GM21360 (cell line): Measurements from ENCODE around the gene TSHZ1.

ENCODE experiments used
- ATAC-seq: cut with Tn5 transposase; IDR thresholded peaks from one replicate; pipeline ENCODE4 v1.9.1; 2021; ENCODE audit warnings: mild to moderate bottlenecking, moderate library complexity; ENCODE audit not compliant: unreplicated experiment

Gene TSHZ1

DNA sequence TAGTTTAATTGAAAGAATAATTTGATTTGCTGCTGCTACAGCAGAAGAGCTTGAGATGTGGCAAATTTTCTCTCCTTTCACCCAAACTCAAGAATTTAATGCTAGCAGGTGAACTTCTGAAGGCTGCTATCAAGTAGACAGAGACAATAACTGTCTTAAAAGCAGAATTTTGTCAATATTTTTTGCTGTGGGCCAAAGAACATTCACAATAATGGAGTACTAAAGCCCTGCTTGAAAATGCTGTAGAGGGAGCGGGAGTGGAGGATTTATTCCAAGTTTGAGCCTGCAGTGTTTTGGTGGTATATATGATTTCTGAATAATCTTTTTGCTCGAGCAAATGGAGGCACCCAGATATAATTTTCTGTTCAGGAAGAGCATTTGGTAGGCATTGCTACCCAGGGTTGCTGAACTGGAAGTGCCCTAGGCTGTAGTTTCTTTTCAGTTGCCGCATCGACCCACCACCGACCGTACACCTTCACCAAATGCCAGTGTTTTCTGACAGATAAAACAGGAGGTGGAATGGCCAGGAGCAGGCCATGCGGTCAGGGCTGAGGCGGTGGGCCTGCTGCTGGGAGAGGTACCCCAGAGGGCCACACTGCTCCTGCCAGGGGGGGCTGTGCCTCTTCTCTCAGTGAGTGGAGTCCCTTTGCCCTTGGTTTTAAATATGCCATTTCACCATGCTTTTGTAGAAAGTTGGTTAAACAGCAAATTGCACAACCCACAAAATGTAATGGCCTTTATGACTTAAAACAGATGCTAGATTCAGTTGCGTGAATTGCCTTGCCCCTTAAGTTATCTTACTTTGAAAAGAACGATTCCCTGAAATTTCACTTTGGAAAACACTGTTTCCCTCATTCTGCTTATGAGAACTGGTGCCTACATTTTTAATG, 36.4 kb downstream of the TSHZ1 start:
- ATAC-seq: no peak

DNA sequence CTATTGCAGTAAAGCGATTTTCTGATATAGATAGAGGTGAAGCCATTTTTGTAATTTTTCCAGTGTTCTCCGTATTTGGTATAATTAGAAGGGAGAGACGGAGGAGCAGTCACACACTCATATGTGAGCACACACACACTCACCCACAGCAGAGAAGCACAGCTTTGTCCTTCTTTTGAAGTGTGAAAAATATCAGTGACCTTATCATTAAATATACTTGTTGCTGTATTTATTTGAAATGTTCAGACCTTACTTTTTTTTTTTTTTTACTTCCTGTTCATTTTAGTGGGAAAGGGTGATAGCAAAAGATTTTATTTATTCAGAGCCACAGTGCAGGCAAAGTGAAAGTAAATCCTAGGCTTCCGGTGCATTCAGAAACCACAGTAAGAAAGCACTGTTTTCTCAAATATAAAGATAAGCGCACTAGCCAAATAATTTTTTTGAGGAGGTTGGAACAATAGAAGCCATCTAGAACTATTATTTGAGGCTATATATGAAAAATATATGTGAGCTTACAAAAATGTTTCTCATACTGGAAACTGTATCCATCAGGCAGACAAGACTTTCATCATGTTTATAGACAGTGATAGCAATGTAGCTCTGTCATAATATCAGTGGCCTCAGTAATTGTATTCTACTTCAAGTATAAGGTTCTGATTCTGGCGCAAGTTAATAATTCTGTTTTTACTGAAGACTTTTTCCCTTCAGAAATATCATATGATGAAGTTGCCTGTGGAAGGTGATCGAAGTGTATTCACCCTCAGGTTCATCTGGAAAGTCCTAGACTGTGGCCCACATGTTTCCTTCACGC, 37.2 kb downstream of the TSHZ1 start:
- peak; percentile 57 for ATAC-seq

DNA sequence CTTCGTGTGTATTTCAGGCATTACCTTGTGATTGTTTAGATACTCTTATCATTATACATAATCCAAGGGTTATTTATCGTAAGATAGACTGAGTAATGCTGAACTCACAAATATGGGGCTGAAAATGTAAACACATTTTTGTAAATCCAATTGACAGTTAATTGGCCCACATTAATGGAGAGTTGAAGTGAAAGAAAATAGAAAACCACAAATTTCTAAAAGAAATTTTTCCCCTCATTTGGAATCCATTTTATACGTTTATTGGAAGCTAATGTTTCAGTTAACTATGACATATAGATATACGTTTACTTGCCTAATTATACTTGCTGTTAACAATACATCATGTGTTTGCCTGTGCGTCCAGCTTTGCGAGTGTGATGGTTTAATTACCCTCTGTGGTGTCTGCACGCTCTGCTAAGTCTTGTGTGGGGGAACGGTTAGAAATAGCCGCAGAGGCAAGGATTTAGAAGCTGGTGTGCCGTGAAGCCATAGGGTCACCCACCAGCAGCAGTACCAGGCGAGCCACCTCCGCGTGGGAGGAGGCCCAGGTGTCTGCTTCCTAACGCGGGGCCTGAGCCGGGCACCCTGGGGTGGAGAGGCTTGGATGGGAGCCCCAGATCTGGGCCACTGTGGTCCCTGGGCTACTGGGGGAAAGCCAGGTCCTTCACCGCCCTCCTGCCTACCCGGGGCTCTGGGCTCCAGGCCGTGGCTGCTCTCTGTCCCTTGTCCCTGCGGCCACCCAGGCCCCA, 38.0 kb downstream of the TSHZ1 start:
- no peak for ATAC-seq

DNA sequence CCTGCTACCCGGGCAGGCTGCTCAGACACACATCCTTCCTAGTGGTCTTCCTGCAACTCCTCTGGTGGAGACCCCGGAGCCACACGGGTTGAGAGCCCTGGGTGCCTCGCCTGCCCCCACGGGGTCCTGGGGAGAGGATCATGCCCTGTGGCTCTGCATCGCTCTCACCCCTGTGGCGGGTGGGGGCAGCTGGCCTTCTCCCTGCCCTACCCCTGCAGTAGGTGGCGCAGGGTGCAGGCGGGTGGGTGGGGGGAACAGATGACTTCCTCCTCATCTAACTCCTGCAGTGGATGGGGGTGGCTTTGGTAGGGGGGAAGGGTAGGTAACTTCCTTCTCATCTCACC, 38.5 kb downstream of the TSHZ1 start:
- ATAC-seq: no peak

DNA sequence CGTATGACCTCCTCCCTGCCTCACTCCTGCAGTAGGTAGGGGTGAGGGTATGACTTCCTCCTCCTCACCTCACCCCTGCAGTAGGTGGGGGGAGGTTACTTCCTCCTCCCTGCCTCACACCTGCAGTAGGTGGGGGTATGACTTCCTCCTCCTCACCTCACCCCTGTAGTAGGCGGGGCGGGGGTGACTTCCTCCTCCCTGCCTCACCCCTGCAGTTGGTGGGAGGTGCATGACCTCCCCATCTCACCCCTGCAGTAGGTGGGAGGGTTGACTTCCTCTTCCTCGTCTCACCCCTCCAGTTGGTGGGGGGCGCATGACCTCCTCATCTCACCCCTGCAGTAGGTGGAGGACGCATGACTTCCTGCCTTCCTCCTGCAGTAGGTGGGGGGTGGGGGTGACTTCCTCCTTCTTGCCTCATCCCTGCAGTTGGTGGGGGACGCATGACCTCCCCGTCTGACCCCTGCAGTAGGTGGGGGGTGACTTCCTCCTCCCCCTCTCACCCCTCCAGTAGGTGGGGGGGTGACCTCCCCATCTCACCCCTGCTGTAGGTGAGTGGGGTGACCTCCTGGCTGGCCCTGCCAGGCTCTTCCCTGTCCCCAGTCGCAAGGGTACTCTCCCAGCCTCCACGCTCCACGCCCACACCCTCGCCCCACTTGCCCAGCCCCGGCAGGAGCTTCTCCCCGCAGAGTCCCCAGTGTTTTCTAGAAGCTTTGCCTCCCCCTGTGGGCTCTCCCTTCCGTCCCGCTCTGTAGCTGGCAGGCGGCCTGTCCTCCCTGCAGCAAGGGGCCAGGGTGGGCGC, 39.3 kb downstream of the TSHZ1 start:
- ATAC-seq: no peak

DNA sequence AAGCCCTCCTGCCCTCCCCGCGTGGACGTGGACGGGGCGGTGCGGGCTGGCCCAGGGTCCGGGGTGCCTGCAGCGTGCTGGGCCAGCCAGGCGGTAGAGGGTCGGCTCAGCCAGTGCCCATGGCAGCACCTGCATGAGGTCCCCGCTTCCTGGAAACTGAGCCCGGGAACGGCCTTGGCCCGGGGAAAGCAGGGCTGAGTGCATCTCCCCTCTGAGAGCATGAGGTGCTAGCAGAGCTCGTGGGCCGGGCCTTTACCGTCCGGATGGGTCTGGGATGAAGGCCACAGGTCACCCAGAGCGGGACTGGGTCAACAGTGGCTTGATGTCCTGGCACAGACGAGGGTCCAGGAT, 39.8 kb downstream of the TSHZ1 start:
- no peak for ATAC-seq

DNA sequence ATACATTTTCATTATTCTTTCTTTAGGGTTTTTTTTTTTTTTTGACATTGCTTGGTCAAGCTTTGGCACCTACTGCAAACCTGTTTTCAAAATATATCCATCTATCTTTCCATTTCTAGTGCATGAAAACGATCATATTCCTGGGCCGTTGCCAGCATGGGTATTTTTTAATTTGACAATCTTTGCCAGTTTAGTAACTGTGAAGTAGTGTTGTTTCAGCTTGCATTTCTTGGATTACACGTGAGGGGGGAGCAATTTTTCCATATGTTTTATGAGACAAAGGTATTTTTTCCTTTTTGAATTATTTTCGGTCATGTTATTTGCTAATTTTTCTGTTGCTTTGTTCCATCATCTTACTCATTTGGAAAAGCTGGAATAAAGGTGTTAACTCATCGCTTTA, 40.9 kb downstream of the TSHZ1 start:
- no peak for ATAC-seq

DNA sequence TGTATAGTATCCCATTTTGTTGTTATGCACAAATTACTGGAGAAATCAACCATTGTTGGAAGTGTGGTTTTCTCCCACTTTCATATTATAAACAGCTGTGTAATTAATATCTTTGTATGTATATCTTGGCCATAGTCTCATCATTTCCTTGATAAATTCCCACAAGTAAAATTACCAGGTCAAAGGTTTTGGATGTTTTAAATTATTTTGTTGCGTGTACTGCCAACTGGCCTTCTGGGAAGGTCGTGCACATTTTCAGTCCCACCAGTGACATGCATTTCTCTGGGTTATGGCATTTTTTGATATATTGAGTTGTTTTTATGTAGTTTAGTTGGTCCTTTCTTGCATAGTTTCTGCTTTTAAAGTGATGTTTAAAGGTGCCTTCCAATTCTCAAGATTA, 41.5 kb downstream of the TSHZ1 start:
- ATAC-seq: no peak

DNA sequence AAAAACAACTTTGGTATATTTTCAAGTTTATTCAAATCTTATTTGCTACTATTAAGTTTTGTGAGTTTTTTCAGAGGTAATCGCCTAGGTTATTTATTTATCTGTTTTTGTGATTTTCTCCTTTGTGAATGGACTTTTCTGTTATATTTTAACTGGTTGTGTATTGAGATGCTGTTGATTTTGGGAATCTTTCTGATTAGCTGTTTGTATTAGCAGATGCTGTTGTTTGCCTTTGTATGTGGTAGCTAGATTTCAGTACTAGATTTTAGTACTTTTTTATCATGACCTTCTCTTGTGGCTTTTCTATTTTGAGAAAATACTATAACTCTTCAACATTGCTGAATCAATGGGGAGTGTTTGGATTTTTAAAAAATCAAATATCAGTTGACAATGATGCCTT, 42.4 kb downstream of the TSHZ1 start:
- ATAC-seq: no peak

DNA sequence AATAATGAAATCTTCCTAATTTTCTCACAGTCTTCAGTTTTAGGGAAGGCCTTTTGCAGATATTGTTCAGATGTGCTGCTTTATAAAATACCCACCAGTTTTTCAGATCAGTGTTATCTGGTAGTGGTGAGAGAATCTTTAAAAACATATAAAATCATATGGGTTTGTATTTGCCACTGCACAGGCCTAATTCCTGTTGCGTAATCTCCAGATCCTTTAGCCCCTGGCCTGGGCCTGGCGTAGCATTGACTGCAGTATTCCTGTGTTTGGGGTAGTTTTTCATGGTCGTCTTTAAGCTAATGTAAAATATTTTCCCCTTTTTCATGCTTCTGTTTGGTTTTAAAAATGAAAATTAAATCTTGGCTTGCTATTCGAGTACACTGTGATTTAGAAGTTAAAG, 43.2 kb downstream of the TSHZ1 start:
- no peak for ATAC-seq

DNA sequence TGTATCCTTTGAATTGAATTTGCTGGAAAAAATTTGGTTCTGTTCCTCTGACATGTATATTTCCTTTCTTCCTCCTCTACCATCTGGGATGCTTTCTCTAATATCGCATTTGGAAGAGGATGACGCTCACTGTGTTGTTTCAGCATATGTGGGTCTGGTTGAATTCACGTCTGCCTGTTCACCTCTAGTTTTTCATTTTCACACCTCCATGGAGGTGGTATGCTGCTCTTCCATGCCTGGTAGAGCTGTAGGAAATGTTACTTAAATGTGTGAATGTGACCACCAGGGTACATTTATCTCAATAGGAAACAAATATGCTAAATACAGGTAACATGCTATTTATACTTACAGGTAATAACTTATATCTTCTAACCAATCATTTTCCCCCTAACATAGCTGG, 44.5 kb downstream of the TSHZ1 start:
- no peak for ATAC-seq

DNA sequence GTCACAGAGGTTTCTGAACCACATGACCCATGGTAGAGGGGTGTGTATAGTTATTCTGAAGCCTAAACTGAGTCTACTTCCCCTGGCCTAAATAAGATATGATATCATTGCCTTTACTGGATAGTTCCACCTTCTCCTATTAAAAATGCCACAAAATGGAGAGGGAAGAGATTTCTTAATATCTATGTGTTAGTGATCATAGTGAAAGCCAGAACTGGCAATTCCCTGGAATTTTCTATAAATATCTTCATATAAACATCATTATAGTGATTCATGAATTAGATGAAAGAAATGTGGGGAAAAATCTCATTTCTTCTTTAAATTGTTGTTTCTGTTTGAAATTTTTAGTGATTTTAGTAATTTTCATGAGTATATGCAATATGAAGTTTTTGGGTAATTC, 45.8 kb downstream of the TSHZ1 start:
- no peak for ATAC-seq

DNA sequence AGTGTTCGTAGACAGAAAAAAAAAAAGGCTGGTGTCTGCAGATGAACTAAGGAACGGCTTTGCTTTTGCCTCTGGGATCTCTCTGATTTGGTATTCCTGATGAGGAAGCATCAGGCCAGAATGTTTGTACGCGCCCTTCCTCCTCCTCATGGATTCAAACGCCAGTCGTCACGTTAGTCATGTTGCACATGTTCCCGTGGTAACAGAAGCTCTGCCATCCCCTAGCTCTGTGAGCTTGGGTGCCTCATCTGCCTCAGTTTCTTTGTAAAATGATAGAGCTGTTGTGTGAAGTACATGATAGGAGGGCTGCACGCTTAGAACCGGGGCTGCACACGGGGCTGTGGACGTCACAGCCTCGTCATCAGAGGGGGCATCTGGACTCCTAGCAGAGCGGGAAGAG, 47.0 kb downstream of the TSHZ1 start:
- ATAC-seq: no peak

DNA sequence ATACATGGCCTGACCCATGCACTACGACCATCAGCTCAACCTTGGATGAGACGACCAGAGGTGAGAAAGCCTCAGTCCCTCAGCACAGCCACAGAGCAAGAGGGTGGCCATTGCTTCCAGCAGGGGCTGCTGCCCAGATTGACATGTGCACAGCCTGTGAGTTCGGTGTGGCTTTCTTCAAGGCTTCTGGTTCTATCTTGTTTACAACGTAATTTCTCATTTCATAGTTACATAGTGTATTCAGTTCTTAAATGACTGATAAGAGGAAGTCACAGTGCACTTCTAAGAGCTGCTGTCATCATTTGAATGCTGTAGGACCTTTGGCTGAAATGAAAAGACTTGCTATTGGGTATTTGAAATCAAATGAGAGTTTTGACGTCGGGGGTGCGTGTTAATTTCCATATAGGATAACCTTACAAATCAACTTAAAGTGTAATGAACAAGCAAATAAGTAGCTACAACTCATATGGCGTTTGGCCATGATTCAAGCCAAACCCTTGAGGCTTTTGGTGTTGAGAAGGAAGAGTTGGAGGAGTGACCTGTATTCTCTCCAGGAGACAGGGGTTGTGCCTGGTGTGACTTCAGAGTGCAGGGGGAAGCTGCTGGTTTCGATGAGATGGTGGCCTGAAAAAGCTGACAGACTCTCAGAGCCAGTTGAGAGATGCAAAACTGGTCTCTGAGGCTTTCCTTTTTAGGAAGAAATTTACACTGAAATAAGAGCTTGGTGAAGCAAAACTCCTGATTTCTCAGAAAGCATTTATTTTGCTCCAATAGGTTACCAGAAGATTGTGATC, 51.0 kb downstream of the TSHZ1 start:
- peak; percentile 79 for ATAC-seq

DNA sequence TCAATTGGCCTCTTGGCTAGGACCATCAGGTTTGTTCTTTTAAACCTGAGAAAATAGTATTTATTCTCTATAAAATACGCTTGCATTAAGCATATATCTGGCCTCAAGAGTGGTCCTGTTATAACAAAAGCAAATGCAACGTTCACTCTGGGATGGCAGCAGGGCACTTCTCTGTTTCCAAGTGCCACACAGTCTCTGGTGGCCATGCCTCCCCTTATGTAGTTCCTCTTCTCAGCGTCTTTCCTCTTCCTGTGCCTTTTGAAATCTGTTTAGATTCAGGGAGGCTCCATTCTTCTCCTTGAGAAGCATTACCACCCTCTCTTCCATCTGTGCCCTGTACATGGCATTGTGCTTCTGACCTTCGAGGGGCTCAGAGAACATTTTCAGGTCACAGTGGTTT, 51.9 kb downstream of the TSHZ1 start:
- ATAC-seq: no peak

DNA sequence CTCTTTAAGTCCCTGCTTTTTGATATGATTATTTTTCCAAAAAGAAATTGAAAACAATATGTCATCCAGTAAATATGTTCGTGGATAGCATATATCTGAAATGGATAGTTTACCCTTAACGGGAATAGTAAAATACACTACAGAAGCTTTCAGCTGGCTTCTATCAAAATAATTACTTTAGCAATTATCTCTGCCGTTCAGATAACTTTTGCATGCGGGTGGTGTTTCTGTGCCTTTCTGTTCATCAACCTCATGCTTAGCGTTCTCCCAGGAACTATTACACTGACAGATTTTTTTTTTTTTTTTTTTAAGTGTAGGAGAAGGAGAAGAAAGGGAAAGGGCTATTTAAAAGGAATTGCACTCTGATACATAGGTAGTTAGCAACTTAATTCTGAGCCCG, 53.6 kb downstream of the TSHZ1 start:
- no peak for ATAC-seq

DNA sequence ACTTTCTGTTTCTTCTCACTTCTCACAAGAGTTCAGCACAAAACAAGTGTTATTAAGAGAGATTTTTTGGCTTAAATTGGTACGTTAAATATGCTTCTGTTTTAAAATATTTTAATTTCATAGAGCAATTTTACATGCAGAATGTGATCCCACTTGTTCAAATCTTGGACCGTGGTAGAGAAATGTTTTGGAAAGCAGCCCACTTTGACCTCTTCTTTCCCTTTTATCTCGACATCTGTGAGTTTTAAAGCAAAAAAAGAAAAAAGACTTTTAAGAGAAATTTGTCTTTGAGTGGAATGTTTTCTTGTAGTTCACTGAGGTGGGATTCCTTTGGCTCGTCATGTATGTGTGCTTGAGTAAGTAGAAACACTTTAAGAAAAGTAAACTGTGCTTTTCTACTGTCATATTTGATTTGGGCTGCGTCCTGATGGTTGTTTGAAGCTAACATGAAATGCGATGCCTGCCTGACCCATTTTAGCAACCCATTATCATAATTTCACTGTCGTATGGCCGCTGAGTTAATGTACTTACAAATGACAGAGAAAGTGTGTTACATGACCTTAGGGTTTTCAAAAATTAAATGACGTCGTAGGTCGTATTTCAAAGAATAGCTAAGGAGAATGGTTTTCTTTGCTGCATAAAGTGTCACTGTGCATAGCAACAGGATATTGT, 54.5 kb downstream of the TSHZ1 start:
- no peak for ATAC-seq

DNA sequence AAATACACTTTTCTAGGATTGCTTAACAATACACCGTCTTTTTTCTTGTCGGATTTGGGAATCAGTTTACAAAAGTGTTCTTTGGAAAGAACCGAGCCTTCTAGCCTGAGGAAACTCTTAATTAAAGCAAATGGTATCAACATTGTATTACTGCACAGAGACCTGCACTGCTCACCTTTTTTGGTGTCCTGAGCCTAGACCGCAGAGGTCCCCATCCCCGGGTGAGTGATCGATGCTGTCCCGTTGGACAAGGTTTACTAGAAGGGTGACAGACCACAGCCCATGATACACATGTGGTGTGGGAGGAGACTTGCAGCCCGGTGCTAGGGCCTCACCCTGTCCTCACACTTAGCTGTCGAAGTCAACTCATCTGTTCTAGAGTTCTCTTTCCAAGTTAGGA, 55.3 kb downstream of the TSHZ1 start:
- no peak for ATAC-seq

DNA sequence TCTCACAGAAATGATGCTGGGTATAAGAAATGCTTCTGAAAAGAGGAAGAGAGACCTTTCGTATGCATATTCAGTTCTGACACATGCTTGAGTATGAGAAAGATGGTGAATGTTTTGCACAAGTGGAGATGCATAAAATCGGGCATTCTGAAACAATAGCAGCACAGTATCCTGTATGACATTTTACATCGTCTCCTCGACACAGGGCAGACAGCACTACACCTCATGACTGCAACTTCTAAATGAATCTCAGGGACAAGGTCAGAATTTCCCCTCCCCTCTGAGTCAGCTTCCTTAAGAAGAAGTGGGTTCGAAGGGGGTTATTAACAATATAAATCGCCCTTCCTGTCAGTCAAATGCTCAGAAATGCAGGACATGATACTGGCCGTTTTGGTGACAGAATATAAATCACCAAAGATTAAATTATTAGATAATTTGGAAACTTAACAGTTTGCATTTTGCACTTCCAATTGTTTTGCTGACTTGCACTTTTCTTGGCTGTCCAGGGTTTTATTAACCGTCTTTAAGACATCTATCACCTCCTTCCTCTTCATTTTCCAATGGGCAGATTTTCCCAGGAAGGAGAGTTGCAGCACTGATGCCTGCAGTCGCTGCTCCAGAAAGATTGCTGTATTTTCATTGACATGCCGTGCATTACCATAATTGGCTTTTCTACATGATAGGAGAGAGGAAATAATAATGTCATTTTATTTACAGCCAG, 57.2 kb downstream of the TSHZ1 start:
- ATAC-seq: peak; percentile 90
